ENCODE measurements around the gene HECW1.

The HECW1 gene

DNA sequence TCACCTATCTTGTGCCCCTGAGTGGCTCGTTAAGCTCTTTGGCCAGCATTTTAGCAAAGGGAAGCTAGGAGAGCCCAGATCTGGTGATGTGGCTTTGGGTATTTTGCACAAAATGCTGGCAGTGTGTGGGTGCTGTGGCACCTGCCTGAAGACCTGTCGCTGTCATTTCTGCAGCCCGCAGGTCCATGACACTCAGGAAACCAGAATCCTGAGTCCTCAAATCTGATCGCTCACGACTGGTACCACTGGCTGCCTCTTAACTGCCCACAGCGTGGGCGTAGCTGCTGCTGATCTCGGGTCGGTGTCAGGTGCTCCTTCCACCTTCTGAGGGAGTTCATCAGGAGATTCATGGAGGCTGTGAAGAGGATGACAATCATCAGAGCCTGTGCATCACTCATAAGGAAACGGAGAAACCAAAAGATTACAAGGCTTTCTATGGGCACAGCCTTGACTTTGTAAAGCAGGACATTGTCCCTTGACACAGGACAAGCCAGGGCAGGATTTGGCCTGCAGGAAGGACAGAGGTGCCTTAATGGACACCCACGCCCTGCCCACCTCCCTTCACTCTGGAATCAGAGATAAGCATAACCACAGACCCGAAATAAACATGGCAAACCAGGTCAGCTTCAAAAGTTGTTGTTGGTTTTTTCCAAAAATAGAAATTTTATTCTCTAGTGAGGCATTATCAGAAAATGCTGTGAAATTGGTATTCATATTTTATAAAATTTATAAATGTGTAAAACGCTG, 399.5 kb downstream of the HECW1 start:
- TF ChIP-seq, protein P1, sequence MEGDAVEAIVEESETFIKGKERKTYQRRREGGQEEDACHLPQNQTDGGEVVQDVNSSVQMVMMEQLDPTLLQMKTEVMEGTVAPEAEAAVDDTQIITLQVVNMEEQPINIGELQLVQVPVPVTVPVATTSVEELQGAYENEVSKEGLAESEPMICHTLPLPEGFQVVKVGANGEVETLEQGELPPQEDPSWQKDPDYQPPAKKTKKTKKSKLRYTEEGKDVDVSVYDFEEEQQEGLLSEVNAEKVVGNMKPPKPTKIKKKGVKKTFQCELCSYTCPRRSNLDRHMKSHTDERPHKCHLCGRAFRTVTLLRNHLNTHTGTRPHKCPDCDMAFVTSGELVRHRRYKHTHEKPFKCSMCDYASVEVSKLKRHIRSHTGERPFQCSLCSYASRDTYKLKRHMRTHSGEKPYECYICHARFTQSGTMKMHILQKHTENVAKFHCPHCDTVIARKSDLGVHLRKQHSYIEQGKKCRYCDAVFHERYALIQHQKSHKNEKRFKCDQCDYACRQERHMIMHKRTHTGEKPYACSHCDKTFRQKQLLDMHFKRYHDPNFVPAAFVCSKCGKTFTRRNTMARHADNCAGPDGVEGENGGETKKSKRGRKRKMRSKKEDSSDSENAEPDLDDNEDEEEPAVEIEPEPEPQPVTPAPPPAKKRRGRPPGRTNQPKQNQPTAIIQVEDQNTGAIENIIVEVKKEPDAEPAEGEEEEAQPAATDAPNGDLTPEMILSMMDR (conservative IDR thresholded peaks at IDR 0.05; ENCODE audit: low read length): no peak
- no peak overlapping the region for H3K4me3 ChIP-seq (ENCODE audit: low read length)
- DNase-seq (ENCODE audit: low read depth): no peak

DNA sequence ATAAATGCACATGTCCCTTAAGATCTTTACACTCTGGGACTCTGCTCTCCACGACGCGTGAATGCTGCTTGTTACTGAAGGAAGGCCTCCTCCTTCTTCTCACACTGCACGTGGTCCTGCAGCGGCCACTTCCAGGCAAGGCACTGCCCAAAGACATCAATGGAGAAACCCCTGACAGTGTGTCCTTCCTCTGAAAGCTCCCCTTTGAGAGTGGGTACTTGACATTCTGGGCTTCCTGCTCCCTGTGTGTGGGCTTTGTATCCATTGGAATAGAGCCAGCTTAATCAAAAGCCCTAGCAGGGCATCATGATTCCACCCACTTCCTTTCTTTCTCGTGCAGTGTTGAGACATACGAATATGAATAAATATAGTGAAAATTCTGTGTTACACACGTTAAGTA, 400.8 kb downstream of the HECW1 start:
- DNase-seq (ENCODE audit: low read depth): no peak
- H3K4me3 ChIP-seq (ENCODE audit: low read length): no peak overlapping the region
- TF ChIP-seq, protein P1 (conservative IDR thresholded peaks at IDR 0.05; ENCODE audit: low read length): no peak

DNA sequence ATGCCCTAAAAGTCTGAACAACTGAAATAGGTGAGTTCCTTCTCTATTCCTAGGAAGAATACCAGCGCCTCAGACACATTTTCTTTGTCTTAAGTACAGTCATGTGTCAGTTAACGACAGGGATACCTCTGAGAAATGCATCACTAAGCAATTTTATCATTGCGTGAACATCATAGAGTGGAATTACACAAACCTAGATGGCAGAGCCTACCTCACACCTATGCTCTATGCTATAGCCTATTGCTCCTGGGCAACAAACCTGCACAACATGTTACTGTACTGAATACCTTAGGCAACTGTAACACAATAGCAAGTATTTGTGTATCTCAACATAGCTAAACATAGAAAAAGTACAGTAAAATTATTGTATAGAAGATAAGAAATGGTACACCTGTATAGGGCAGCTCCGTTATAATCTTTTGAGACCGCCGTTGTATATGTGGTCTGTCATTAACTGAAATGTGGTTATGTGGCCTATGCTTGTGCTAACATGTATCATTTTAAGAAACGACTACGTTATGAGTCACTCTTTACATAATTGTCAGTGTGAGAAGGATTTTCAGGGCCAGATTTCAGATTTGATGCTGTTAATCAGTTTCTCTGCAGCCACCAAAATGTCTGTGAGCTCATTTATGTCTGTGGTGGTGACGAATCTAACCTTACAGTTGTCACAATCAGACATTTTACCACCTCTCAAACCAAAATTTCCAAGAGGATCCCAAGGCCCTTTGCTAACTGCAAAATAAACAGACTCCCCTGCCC, 404.3 kb downstream of the HECW1 start:
- TF ChIP-seq, protein P1 (conservative IDR thresholded peaks at IDR 0.05; ENCODE audit: low read length): no peak
- no peak for DNase-seq (ENCODE audit: low read depth)
- H3K4me3 ChIP-seq (ENCODE audit: low read length): no peak overlapping the region

DNA sequence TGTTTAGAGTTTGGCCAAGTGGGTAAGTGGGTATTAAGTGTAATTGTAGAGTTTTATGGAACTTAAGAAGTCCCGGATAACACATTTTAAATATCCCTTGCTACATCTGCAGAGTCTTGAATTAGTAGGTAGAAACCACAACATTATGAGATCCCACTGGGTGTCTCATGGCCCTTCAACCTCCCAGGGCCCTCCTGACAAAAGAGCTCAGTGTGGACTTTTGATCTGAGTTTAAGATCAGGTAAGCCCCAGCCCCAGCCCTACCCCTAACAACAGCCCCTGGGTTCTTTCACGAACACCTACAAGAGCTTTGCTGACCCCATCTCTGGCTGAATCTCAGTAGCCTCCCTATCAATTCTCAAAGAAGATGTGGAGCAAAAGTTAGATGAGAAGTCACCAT, 405.0 kb downstream of the HECW1 start:
- TF ChIP-seq, protein P1 (conservative IDR thresholded peaks at IDR 0.05; ENCODE audit: low read length): no peak
- no peak overlapping the region for H3K4me3 ChIP-seq (ENCODE audit: low read length)
- no peak for DNase-seq (ENCODE audit: low read depth)

DNA sequence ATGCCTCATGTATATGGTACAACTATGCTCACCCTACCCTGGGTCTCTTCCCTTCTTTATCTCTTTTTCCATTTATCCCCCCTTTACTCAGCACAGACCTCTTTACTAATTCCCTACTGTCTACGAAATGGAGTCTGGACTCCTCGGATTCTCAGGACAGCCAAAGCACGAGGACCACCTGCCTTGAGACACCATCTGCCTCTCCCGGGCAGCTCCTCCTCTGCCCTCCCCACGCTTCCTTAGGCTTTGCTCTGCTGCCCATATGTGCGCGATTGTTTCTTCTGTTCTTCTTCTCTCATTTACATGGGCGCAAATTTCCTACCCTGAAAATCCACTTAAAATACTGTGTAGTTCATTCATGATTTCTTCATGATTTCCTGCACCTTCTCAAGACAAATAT, 407.8 kb downstream of the HECW1 start:
- no peak for DNase-seq (ENCODE audit: low read depth)
- TF ChIP-seq, protein P1 (conservative IDR thresholded peaks at IDR 0.05; ENCODE audit: low read length): no peak
- H3K4me3 ChIP-seq (ENCODE audit: low read length): no peak overlapping the region

DNA sequence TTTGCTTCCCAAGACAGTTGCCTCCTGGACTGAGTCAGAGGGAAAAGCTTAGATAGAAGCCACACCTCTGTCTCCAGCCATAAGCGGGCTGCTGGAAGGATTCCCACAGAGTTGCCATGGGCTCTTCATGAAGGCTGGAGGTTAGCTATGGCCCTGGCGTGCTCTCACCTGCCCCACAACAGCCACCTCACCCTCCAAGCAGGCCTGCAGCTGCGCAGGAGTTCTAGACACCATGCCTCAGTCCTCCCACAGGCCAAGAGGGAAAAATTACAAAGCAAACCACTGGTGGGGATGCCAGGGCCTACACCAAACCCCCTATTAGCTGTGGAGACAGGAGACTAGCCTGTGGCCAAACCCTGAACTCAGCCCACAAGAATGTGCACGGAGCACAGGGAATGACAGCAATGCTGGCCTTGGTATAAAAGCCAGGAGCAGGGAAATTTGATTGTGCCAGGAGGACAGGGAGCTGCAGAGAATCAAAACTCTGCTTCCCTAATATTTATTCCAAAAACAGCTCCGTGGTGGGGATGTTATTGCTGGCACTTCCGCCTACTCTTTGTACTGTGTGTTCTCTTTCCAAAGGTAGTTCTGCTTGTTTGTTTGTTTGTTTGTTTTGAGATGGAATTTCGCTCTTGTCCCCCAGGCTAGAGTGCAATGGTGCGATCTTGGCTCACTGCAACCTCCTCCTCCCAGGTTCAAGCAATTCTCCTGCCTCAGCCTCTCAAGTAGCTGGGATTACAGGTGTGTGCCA, 410.1 kb downstream of the HECW1 start:
- TF ChIP-seq, protein P1 (conservative IDR thresholded peaks at IDR 0.05; ENCODE audit: low read length): no peak
- peak; percentile 92 for DNase-seq (ENCODE audit: low read depth)

More for the DNA sequence above, 410.1 kb downstream of the HECW1 start:
- no peak overlapping the region for H3K4me3 ChIP-seq (ENCODE audit: low read length)

Data from AG10803 (cell line).